DOHH2 (cell line): Measurements from ENCODE around the gene LCE1F.

ENCODE experiments used
- EZH2phosphoT487 ChIP-seq: fragments of 200-600 bp; sonication (generic); IDR thresholded peaks from 2 replicates; pipeline ENCODE4 v1.6.1; 2017; ENCODE audit warnings: borderline replicate concordance, mild to moderate bottlenecking, antibody characterized with exemption, low read length, moderate library complexity, mixed read lengths
- TF ChIP-seq, protein P1 (sequence below): fragments of 200-600 bp; sonication (generic); IDR thresholded peaks from one replicate; pipeline ENCODE4 v1.5.1; 2014; ENCODE audit warnings: antibody characterized with exemption, mild to moderate bottlenecking, low read depth, low read length; ENCODE audit not compliant: poor library complexity, severe bottlenecking

DNA sequence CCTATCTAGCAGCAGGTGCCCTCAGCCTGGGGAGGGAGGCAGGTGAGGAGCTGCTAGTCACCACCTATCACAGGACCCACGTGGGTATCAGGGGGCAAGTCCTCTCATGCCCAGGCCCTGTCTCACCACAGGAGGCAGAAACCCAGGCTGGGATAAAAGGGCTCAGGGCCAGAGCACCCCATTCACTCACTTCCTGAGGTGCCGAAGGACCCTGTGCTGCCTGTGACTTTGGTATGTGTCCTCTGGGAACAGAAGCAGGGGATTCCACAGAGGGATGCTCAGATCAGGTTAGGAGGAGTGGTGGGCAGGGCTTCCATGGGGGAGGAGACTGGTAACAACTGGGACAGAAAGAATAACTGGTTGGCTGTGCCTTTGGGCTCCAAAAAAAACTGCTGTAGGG lies 11.1 kb downstream of the LCE1F start, which contains the start of gene LCE1E:
- TF ChIP-seq, protein P1, sequence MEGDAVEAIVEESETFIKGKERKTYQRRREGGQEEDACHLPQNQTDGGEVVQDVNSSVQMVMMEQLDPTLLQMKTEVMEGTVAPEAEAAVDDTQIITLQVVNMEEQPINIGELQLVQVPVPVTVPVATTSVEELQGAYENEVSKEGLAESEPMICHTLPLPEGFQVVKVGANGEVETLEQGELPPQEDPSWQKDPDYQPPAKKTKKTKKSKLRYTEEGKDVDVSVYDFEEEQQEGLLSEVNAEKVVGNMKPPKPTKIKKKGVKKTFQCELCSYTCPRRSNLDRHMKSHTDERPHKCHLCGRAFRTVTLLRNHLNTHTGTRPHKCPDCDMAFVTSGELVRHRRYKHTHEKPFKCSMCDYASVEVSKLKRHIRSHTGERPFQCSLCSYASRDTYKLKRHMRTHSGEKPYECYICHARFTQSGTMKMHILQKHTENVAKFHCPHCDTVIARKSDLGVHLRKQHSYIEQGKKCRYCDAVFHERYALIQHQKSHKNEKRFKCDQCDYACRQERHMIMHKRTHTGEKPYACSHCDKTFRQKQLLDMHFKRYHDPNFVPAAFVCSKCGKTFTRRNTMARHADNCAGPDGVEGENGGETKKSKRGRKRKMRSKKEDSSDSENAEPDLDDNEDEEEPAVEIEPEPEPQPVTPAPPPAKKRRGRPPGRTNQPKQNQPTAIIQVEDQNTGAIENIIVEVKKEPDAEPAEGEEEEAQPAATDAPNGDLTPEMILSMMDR, result no peak
- TF ChIP-seq EZH2phosphoT487, result no peak
